Erythroblast (primary cell): ENCODE results near the gene YIPF3.

Experiments
- GATA1 ChIP-seq: IDR thresholded peaks from 2 replicates; pipeline ENCODE4 v1.6.1; 2011; ENCODE audit warnings: low read depth, mild to moderate bottlenecking, control low read depth, low read length, moderate library complexity
- POLR2A ChIP-seq: IDR thresholded peaks from 2 replicates; pipeline ENCODE4 v1.6.1; 2011; ENCODE audit warnings: mild to moderate bottlenecking, low read length

DNA sequence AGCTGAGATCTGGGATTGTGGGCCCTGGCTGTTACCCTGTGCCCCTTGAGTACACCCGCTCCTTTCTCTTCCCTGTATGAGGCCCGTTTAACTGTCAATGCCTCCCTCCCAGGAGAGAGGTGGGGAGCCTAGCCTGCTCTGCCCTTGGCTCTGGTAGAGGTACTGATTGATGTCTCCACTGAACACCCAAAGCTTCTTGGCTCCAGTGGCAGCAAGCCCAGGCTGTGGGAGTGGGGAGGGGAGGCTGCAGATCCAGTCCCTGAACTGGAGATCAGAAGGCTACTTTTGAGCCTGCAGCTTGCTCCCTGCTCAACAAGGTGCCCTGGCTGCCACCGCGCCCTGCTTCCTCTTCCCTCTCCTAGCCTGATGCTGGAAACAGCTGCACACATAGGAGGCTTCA, 14.1 kb downstream of the YIPF3 start:
- TF ChIP-seq POLR2A (no peak), GATA1 (no peak)
